ENCODE results near the gene VDAC2.

VDAC2 gene

DNA sequence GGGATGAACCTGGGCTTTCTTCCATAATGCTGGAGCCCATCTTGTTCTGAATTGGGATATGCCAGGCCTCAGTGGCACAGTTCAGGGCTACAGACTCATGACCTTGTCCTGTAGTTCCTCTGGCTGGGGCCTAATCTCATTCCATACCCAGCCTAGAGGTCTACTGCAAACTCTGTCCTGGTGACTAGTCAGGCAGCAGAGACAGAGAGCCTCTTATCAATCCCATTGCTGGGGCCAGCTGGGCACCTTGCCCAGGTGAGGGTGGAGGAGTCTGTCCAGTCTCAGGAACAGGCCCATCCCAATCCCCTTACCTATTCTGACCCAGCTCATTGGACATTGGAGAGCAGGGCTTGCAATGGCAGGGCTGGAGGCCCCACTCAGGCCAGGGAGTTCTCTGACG, 53.2 kb downstream of the VDAC2 start:
- H3K36me3 ChIP-seq (replicated peaks; ENCODE audit: low read depth, low read length): no peaks in the 10 kb centered on the region
- H3K27me3 ChIP-seq (ENCODE audit: low read depth, low read length): no peaks in the 10 kb centered on the region
- no peak overlapping the region for H3K9ac ChIP-seq (ENCODE audit: low read length)
- no peaks in the 10 kb centered on the region for H3K4me1 ChIP-seq (ENCODE audit: low read length)
- H3K79me2 ChIP-seq (ENCODE audit: low read length): no peaks in the 10 kb centered on the region
- no peak overlapping the region for H2AFZ ChIP-seq (ENCODE audit: low read depth, low read length)
- no peak overlapping the region for H3K27ac ChIP-seq (ENCODE audit: low read length)
- TF ChIP-seq, protein P1, sequence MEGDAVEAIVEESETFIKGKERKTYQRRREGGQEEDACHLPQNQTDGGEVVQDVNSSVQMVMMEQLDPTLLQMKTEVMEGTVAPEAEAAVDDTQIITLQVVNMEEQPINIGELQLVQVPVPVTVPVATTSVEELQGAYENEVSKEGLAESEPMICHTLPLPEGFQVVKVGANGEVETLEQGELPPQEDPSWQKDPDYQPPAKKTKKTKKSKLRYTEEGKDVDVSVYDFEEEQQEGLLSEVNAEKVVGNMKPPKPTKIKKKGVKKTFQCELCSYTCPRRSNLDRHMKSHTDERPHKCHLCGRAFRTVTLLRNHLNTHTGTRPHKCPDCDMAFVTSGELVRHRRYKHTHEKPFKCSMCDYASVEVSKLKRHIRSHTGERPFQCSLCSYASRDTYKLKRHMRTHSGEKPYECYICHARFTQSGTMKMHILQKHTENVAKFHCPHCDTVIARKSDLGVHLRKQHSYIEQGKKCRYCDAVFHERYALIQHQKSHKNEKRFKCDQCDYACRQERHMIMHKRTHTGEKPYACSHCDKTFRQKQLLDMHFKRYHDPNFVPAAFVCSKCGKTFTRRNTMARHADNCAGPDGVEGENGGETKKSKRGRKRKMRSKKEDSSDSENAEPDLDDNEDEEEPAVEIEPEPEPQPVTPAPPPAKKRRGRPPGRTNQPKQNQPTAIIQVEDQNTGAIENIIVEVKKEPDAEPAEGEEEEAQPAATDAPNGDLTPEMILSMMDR (IDR thresholded peaks at IDR 0.05; ENCODE audit: low read depth, low read length): no peak
- no peaks in the 10 kb centered on the region for H3K9me3 ChIP-seq (ENCODE audit: insufficient read depth, low read length)
- no peaks in the 10 kb centered on the region for H4K20me1 ChIP-seq (ENCODE audit: insufficient read depth, low read length)
- no peak overlapping the region for H3K4me2 ChIP-seq (ENCODE audit: low read length)
- H3K4me3 ChIP-seq (ENCODE audit: low read length): no peak overlapping the region

DNA sequence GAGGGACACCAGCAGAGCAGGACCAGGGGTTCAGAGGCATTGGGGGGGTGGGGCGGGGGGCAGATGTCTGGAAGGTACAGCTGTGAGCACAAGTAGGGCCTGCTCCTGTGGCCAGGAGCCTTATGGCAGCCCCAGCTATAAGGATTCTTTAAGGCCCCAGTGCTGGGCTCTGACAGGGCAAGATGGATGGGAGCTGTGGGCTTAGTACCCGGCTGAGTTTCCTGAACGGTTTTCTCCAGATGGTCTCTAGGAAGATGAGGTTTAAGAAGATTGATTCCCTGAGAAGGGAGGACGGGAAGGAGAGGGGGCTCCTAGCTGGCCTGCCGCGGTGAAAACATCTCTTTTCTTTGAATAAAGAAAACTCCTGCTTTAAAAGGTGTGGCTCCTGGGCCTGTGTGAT, 55.3 kb downstream of the VDAC2 start:
- Histone ChIP-seq H3K9me3 (ENCODE audit: insufficient read depth, low read length) (no peaks in the 10 kb centered on the region), H2AFZ (ENCODE audit: low read depth, low read length) (no peak overlapping the region), H3K79me2 (ENCODE audit: low read length) (no peaks in the 10 kb centered on the region), H3K27ac (ENCODE audit: low read length) (no peak overlapping the region), H3K4me3 (ENCODE audit: low read length) (no peak overlapping the region), H4K20me1 (ENCODE audit: insufficient read depth, low read length) (no peaks in the 10 kb centered on the region), H3K4me2 (ENCODE audit: low read length) (no peak overlapping the region), H3K27me3 (ENCODE audit: low read depth, low read length) (no peaks in the 10 kb centered on the region), H3K9ac (ENCODE audit: low read length) (no peak overlapping the region), H3K36me3 (replicated peaks; ENCODE audit: low read depth, low read length) (no peaks in the 10 kb centered on the region), H3K4me1 (ENCODE audit: low read length) (no peaks in the 10 kb centered on the region)
- TF ChIP-seq, protein P1 (IDR thresholded peaks at IDR 0.05; ENCODE audit: low read depth, low read length): no peak
- no peak for TF ChIP-seq EZH2phosphoT487 (IDR thresholded peaks at IDR 0.05; ENCODE audit: low read depth)

DNA sequence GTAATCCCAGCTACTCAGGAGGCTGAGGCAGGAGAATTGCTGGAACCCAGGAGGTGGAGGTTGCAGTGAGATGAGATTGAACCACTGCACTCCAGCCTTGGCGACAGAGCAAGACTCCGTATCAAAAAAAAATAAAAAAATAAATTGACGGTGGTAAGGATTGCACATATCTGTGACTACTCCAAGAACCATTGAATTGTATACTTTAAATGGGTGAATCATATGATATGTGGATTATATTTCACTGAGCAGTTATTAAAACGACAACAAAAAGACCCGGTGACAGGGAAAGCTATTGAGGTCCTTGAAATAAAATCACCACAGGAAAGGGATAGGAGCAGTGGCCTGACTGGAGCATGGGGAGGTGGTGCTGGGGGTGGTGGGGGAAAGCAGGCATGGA, 56.3 kb downstream of the VDAC2 start:
- TF ChIP-seq EZH2phosphoT487 (IDR thresholded peaks at IDR 0.05; ENCODE audit: low read depth): no peak
- TF ChIP-seq, protein P1 (IDR thresholded peaks at IDR 0.05; ENCODE audit: low read depth, low read length): no peak
- H3K4me3 ChIP-seq (ENCODE audit: low read length): no peak overlapping the region

DNA sequence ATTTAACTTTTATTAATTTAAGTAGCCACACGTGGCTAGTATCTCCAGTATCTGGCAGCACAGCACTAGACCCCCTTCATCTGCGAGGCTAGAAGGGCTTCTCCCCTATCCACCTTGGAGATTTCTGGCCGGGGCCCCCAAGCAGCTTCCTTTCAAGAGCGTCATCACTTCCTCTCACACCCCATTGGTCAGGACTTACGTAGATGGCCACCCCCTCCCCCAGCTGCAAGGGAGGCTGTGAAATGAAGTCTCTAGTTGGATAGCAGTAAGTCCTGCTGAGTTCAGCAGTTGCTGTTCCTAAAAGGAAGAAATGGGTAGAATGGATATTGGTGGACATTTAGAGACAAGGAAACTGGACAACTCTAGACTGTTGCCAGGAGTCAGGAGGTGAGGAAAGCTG, 59.0 kb downstream of the VDAC2 start:
- Histone ChIP-seq H3K9me3 (ENCODE audit: insufficient read depth, low read length) (no peaks in the 10 kb centered on the region), H3K9ac (ENCODE audit: low read length) (no peak overlapping the region), H3K4me2 (ENCODE audit: low read length) (no peak overlapping the region), H3K4me3 (ENCODE audit: low read length) (no peak overlapping the region), H3K79me2 (ENCODE audit: low read length) (no peaks in the 10 kb centered on the region), H3K4me1 (ENCODE audit: low read length) (no peaks in the 10 kb centered on the region), H3K27me3 (ENCODE audit: low read depth, low read length) (no peaks in the 10 kb centered on the region), H4K20me1 (ENCODE audit: insufficient read depth, low read length) (no peaks in the 10 kb centered on the region), H3K36me3 (replicated peaks; ENCODE audit: low read depth, low read length) (no peaks in the 10 kb centered on the region), H3K27ac (ENCODE audit: low read length) (no peak overlapping the region), H2AFZ (ENCODE audit: low read depth, low read length) (no peak overlapping the region)
- TF ChIP-seq, protein P1 (IDR thresholded peaks at IDR 0.05; ENCODE audit: low read depth, low read length): no peak

More for the DNA sequence above, 56.3 kb downstream of the VDAC2 start:
- Histone ChIP-seq H3K9me3 (ENCODE audit: insufficient read depth, low read length) (no peaks in the 10 kb centered on the region), H3K79me2 (ENCODE audit: low read length) (no peaks in the 10 kb centered on the region), H3K27me3 (ENCODE audit: low read depth, low read length) (no peaks in the 10 kb centered on the region), H3K4me1 (ENCODE audit: low read length) (no peaks in the 10 kb centered on the region), H4K20me1 (ENCODE audit: insufficient read depth, low read length) (no peaks in the 10 kb centered on the region), H3K27ac (ENCODE audit: low read length) (no peak overlapping the region), H2AFZ (ENCODE audit: low read depth, low read length) (no peak overlapping the region), H3K4me2 (ENCODE audit: low read length) (no peak overlapping the region), H3K36me3 (replicated peaks; ENCODE audit: low read depth, low read length) (no peaks in the 10 kb centered on the region), H3K9ac (ENCODE audit: low read length) (no peak overlapping the region)

Measured in OCI-LY3 (cell line).